Stimulated activated CD4-positive, alpha-beta T cell treated with anti-CD3 and anti-CD28 coated beads, Interleukin-1b, Interleukin-23, amount 100 ng/mL, for 48 hours (primary cell): ENCODE data around the gene SYNJ2.
A peak's percentile ranks its signal among the peaks of the same experiment; 100 is the strongest.
"Not testable (repeated sequence)": the region's sequence is repeated elsewhere in the genome, so short reads cannot be mapped to it uniquely, and the experiment has no call there.

Experiments used
- DNase-seq: peaks from one replicate; pipeline ENCODE4 v3.0.0-alpha.2; 2020

SYNJ2 gene

DNA sequence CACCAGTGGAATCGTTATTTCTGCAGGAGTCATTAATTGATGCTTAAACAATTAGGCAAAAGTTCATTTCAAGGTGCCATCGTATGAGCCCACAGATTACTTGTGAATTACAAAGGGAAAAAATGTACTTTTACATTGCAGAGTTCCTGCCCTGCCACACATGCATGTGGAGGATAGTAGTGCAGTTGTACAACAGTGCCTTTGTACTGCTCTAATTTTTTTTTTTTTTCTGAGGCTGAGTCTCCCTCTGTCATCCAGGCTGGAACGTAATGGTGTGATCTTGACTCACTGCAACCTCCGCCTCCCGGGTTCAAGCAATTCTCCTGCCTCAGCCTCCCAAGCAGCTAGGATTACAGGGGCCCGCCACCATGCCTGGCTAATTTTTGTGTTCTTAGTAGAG lies 26.0 kb upstream of the SYNJ2 start:
- no peak for DNase-seq

DNA sequence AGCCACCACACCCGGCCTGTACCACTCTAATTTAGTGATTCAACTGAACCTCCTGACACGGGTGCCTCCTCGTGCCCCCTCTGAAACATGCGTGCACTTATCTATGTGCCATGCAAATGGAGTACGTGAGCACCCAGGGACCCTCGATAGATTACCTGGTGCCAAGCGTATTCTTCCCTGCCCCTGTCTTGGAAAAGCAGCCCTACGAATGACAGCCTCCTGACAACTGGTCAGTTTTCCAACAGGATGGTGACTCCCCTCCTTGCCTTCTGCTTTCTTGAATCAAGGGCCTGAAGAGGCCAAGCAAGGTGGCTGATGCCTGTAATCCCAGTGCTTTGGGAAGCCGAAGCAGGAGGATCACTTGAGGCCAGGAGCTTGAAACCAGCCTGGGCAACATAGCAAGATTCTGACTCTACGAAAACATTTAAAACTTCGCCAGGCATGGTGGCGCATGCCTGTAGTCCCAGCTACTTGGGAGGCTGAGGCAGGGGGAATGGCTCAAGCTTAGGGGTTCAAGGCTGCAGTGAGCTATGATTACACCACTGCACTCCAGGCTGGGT lies 25.4 kb upstream of the SYNJ2 start:
- no peak for DNase-seq

DNA sequence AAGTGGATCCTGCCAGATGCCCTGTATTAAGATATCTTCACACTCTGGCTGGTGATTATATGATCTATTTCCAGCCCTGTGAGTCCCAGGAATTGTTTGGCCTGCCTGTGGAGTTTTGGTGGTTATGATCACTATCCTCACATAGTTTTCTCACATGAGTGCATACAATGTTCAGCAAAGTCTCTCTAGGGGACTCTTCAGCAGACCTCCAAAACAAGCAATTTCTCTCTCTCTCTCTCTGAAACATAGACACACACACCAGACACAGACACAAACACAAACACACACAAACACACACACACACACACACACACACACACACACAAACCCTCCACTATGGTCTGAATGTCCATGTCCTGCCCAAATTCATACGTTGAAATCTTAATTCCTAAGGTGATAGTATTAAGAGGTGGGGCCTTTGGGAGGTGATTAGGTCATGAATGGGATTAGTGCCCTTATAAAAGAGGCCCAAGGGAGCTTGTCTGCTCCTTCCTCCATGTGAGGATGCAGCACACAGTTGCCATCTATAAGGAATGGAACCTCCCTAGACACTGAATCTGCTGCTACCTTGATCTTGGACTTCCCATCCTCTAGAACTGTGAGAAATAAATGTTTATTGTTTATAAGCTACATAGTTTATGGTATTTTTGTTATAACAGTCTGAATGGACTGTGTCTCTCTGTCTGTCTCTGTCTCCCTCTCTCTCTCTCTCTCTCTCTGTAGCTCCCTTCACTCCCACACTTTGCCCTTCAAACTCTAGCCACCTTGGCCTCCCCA lies 22.0 kb upstream of the SYNJ2 start:
- DNase-seq: no peak

DNA sequence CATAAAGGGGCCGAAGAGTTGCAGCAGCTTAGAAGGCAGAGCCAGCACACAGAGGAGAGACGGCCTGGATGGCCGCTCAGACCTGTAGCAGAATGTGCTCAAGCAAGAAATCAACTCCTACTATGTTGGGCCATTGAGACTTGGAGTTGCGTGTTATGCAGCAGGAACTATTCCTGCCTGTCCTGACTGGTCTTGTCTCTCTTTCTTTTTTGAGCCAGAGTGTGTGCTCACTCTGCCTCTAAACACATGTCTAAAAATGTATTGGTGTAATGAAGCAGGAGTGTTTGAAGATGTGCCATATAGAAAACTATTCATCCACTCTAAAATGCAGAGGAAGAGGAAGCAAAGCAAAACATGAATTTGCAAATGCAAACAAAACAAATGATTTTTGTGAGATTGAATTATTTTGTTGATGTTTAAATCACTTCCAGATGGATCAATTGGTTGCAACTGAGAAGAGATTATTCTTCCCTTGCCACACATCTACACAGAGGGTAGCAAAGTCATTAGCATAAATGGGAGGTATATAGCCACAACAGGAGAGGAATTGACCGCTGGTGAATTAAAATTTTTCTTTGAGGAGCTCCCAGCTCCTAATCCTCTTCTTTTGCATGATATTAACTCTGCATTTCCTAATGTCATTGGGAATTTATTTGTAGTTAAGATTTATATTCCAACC lies 20.4 kb upstream of the SYNJ2 start:
- no peak for DNase-seq

DNA sequence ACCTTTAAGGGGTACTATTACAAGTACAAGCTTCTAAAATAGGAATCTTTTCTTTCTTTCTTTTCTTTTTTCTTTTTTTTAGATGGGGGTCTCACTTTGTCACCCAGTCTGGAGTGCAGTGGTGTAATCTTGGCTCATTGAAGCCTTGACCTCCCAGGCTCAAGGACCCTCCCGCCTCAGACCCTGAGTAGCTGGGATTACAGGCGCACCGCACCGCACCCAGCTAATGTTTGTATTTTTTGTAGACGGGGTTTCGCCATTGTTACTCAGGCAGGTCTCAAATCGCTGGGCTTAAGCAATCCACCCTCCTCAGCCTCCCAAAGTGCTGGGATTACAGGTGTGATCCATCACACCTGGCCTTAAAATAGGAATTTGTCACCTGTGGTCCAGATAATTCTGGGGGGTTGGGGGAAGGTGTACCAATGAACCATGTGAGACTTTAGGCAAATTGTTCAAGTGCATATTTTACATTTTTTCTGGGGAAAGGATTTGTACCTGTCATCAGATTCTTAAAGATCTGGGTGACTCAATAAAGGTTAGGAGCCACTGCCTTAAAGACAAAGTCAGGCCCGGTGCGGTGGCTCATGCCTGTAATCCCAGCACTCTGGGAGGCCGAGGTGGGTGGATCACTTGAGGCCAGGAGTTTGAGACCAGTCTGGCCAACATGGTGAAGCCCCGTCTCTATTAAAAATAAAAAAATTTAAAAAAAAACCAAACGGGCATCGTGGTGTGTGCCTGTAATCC lies 19.7 kb upstream of the SYNJ2 start:
- no peak for DNase-seq

DNA sequence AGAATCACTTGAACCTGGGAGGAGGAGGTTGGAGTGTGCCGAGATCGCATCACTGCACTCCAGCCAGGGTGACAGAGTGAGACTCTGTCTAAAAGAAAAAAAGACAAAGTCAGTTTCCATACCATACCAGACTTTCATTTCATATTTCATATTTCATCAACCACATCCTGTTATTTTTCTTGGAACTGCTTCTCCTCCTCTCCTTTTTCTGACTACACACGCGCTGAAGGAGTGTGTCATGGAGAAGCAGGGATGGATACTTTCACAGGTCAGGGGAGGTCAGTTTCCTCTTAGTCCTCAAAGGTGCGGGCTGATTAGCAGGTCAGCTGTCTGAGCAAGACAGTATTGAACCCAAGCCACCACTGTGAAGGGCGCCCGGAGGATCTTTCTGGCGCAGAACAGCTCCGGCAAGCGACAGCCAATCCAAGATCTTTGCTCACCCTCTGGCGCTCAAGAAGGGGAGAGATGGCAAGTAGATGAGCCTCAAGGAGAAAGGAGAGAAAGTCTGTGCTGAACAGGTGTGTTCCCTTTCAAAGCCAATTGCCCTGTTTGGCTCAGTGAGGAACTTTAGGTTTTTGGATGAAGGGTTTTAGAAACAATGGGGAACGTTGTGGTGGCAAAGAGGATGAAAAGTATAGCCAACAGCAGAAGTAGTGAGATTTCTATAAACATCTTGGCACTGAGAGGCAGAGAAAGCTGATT lies 18.9 kb upstream of the SYNJ2 start:
- DNase-seq: peak; percentile 34

DNA sequence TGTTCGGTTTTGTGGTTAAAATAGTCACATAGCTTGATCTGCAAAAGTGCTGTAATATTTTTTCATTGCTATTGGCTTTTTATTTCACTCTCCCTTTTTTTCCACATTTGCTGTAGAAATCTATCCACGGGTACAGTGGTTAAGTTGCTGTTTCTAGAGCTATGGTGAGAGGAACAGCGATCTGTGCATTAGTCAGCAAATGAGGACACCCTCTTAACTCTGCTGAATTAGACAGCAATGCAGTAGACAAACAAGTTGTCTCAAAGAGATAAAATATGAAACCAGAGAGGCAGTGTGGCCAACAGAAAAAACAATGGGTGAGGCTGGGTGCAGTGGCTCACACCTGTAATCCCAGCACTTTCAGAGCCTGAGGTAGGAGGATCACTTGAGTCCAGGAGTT lies 17.6 kb upstream of the SYNJ2 start:
- no peak for DNase-seq

DNA sequence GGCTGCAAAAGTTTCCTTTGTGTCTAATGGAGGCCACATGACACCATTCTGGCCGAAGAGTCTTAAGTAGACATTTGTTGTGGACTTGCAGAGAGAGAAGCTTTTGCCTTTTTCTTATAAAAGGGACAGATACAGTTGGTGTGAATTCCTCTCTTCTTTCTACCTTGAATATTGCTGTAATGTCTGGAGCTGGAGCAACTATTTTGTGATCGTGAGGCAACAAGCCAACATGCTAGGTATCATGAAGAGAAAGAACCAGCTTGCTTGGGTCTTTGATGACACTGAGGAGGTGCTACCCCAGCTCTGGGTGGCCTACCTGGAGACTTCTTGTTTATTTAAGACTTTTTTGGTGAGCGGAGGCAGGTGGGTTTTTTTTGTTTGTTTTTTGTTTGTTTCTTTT lies 16.3 kb upstream of the SYNJ2 start:
- DNase-seq: no peak

DNA sequence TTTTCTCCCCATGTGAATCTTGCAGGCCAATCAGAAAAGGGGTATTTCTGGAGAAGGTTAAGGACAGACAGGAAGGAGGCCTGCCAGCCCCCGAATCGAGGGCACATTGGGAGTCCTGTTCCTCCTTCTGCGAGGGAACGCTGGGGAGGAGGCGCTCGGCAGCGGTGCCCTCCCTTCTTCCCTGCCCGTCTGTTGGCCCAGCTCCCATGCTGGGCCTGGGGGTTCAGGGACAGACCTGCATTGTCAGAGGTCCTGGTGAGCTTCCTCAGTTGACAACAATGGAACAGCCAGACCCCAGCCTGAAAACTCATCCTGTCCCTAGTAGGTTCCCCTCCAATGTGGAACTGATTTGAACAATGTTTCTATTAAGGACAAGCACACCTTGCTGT lies 15.1 kb upstream of the SYNJ2 start:
- no peak for DNase-seq

DNA sequence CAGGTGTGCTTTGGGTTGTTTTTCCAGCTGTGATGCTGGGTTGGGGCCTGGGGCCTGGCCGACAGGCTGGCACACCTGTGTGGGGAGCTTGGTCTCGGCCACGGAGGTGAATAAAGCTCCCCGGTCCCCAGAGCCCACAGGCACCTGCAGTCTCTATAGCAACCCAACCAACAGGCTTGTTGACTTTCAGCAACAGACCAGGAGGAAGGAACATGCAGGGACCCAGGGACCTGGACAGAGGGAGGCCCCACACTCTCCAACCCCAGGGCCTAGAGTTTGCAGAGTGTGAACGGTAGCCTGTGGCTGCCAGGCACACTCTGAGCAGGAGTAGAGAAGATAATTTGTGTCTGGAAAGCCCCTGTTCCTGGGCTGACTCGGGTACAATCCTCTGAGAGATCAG lies 14.6 kb upstream of the SYNJ2 start:
- no peak for DNase-seq

DNA sequence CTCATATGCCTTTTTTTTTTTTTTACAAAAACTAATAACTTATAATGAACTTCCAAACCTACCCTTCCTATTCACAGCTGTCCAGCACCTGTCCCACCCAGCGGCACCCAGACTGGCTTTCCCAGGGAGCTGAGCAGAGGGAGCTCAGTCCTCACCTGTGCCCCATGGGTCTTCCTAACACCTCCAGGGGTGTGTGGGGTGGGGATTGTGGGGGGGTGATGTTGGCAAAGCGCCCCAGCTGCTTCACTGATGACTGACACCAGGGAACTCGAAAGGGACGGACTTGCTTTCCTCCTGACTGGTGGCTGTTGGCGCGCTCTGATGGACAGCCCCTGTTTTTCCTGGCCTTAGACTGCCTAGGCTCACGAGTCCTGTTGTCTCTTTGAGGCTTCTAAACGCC lies 14.2 kb upstream of the SYNJ2 start:
- DNase-seq: no peak

DNA sequence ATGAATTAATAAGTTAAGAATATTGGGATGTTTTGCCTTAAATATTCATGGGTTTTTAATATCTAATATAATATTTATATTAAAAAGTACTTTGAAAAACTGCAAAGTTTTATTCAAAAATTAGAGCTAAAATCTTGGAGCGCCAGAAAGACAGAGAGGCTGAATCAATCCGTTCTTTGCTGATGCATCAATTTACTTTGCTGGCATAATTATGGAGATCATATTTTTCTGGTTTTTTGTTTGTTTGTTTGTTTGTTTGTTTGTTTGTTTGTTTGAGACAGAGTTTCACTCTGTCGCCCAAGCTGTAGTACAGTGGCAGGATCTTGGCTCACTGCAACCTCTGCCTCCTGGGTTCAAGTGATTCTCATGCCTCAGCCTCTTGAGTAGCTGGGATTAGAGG lies 9.5 kb upstream of the SYNJ2 start:
- not testable (repeated sequence) for DNase-seq

DNA sequence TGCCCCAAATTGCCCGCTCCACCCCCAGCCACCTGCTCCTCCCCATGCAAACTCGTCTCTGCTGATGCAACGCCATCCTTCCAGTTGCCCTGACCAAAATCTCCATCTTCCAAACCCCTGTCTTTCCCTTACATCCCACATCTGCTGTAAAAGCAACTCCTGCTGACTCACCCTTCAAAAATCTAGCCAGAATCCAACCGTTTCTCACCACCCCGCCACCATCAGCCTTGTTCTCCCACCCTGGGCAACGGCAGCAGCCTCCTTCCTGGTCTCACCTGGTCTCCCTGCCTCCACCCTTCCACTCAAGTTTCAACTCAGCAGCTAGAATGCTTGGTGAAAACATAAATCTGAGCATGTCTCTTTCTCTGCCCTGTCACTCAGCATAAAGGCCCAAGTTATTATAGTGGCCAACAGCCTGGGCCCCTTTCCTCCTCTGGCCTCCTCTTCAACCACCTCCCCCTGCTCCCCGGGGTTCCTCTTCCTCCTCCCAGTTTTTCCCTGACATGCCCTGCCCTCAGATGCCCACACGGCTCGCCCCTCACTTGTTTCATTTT lies 7.2 kb upstream of the SYNJ2 start:
- no peak for DNase-seq

DNA sequence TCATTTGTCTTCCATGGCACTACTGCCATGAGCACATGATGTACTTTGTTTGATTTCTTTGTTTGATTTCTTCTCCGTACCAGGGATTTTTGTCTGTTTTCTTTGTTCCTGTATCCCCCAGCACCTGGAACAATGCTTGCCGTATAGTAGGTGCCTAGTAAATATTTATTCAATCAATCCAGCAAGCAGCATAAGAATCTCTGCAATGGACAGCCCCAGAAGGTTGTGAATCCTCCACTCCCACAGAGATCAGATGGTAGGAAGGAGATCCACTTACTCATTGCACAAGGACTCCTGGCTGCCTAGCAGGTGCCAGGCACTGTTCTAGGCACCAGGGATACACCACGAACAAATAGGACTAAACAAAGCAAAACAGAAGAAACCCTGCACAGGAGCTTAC lies 6.7 kb upstream of the SYNJ2 start:
- DNase-seq: no peak

DNA sequence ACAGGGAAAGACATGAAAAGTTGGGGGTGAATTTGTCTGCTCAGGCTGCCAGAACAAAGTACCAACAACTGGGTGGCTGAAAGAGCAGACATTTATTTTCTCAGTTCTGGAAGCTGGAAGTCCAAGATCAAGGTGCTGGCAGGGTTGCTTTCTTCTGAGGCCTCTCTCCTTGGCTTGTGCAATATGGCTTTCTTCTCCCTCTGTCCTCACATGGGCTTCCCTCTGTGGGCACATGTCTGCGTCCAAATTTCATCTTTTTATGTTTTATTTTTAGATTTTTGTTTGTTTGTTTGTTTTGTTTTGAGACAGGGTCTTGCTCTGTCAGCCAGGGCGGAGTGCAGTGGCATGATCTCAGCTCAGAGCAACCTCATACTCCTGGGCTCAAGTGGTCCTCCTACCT lies 6.2 kb upstream of the SYNJ2 start:
- no peak for DNase-seq

DNA sequence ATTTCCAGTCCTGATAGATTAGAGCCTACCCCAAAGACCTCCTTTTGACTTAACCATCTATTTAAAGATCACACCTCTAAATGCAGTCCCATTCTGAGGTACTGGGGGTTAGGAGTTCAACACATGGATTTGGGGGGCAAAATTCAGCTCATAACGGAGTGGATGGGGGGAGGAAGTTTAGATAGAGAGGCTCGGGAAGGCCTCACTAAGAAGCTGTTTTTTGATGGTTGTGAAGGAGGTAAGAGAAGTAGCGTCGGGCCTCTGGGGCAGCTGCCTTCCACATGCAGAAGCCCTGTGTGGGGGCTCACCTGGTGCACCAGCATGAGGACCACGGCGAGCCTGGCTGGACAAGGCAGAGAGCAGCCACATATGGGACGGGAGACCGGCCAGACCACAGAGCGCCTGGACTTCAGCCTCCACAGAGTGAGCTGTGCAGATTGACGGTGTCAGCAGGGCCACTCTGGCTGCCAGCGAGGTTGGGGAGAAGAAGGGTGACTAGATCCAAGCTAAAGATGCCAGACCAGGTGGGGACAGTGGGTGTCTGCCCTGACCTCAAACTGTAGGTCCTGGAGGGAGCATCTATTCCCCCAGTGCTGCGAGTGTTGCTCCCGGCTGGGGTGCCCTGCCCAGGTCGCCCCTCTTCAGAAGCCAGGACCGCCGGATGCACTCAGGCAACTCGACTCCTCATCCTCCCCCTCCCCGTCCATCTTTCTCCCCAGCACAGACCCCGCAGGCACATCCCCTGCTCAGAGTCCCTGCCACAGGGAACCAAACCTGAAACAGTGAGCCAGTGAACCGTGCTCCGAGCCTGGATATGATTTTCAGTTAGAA lies 5.1 kb upstream of the SYNJ2 start:
- DNase-seq: no peak

DNA sequence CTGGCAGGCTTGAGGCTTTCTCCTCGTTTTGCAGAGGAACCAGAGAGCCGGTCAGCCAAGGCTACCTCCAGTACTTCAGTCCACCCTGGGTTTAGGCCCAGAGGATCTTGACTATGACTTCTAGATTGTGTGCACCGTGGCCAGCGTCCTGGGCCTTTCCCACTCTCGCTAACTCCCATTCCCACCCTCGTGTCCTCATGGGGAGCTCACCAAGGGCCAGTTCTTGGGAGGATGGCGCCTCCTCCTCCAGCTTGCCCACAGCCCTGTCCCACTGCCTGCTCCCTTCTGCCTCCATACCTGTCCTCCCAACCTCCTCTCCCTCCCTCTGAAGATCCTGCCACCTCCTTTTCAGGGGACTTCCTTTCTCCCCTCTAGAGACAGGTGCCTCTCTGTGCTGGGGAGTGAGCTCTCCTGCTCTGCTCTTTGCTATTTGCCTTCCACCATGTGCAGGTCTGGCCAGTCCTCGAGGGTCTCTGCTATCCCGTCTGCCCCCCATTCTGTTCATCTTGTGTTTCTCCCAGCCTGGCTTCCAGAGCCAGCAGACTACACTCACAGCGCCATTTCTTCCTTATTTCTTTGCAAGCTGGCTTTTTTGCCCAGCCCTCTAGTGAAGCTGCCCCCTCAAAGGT lies 4.4 kb upstream of the SYNJ2 start:
- DNase-seq: no peak

DNA sequence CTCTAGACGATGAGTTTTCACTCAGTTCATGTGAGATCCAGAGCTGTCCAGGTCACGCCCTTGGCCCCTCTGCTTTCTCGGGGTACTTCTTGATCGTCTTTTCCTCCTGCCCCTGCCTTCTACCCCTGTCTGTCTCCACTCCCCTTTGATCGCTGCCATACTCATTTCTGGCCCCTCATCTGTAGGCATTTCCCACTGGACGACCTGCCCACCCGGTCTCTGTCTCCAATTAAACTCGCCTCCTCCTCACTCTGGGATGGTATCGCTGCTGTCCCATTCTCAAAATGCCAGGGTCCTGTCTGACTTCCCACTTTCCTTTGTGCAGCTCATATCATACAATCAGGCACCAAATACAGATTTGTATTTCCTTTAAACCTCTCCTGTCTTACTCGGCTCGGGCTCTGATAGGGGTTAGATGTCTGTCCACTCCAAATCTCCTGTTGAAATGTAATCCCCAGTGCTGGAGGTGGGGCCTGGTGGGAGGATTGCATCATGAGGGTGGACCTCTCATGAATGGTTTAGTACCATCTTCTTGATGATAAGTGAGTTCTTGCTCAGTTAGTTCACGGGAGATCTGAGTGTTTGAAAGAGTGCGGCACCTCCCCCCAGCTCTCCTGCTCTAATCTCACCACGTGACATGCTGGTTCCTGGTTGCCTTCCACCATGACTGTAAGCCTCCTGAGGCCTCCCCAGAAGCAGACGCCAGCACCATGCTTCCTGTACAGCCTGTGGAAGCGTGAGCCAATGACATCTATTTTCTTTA lies 3.5 kb upstream of the SYNJ2 start:
- no peak for DNase-seq

DNA sequence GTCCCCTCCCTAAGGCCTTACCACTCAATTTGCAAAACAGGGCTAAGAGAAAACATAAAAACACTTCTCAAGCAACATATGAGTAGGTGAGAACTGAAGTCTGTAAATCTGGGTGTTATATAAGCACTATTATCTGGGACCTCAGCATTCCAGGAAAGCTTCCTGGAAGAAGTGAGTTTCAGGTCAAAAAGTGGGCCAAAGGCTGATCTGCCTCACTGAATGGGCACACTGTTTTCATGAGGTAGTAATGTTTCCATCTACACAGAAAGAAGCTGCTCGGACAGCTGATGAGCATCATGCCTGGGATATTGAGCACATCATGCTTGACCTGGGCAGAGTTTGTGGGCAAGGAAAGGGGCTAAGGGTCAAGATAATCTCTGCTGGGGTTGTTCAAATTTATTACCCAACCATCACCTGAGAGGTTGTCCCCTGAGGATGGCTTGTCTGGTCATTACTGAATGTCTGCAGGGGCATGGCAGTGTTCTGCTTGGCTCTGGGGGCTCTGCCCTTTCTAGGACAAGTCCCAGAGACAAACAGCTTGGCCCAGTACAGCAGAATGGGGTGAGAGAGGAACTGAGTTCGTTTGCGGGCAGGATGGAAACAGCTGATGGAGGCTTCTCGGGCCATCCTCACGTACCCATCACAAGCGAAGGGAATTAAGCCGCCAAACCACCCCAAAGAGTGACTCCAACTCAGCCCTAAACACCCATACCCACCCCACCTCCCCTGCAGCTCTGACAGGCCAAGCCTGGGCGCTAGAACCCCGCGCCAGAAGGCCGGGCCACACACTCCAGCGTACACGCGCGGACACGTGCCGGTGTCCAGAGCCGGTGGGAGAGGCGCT lies 1.2 kb upstream of the SYNJ2 start:
- no peak for DNase-seq

DNA sequence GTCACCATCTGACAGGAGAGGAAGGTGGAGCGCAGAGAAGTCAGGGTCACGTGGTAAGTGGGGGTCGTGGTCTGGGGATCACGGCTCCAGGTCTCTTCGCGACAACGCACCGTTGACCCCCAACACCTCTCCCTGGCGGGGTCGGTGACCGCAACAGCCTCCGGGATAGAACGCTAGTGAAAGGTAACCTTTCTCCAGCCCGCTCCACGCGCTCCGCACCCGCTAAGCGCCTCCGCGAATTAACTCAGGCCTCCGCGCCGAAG lies 600 bp upstream of the SYNJ2 start:
- no peak for DNase-seq
